HEK293 (cell line): ENCODE data around the gene C11orf91.

Experiments
- CTCF ChIA-PET: fragments of 350-600 bp; formaldehyde crosslinking; extraction: SDS; loops from one replicate; lab custom pipeline; 2021; ENCODE audit warnings: antibody characterized with exemption; lab: Yijun Ruan, JAX
- POLR2A ChIA-PET: fragments of 300-600 bp; formaldehyde crosslinking; extraction: SDS; loops from one replicate; lab custom pipeline; 2020; ENCODE audit warnings: antibody characterized with exemption, inconsistent platforms; lab: Yijun Ruan, JAX
- H3K27ac ChIP-seq: fragments of 200-500 bp; sonication (Bioruptor generic); 2 replicates; pipeline ENCODE4 v1.5.1; 2014; ENCODE audit warnings: low read depth, low read length, control low read depth, inconsistent platforms; ENCODE audit errors: extremely low read depth
- H3K36me3 ChIP-seq, 2 experiments: fragments of 200-500 bp in 1 of 2; sonication (Bioruptor generic) in 1 of 2; 1 replicate in 1 of 2; 2 replicates in 1 of 2; pipeline ENCODE4 v1.5.1; 2014 to 2017; ENCODE audit warnings: inconsistent platforms in 2 of 2, low read length in 2 of 2; ENCODE audit not compliant: control insufficient read depth in 2 of 2, insufficient read depth in 1 of 2
- H3K4me1 ChIP-seq: fragments of 200-500 bp; sonication (Bioruptor generic); 2 replicates; pipeline ENCODE4 v1.5.1; 2014; ENCODE audit warnings: mild to moderate bottlenecking, low read length, inconsistent platforms; ENCODE audit not compliant: control insufficient read depth, insufficient read depth
- H3K4me3 ChIP-seq: 2 replicates; pipeline ENCODE4 v1.5.1; 2011; ENCODE audit warnings: low read depth, mild to moderate bottlenecking, control low read depth, low read length, moderate library complexity
- H3K9me3 ChIP-seq: fragments of 200-500 bp; sonication (Bioruptor generic); 2 replicates; pipeline ENCODE4 v1.5.1; 2014; ENCODE audit warnings: low read depth, low read length, inconsistent platforms; ENCODE audit not compliant: control insufficient read depth, insufficient read depth
- ATF2 ChIP-seq: fragments of 450-650 bp; formaldehyde crosslinking; IDR thresholded peaks from 2 replicates; pipeline ENCODE4 v1.5.1; 2016; ENCODE audit warnings: missing biosample characterization, missing genetic modification characterization, low read depth
- BCL11A ChIP-seq: fragments of 450-650 bp; formaldehyde crosslinking; IDR thresholded peaks from 2 replicates; pipeline ENCODE4 v1.5.1; 2016; ENCODE audit warnings: low read depth, missing biosample characterization, missing genetic modification characterization
- GLI2 ChIP-seq: fragments of 450-650 bp; formaldehyde crosslinking; IDR thresholded peaks from 2 replicates; pipeline ENCODE4; 2017; ENCODE audit warnings: missing biosample characterization, missing genetic modification characterization, low read depth, borderline replicate concordance
- GLIS1 ChIP-seq: fragments of 450-650 bp; formaldehyde crosslinking; IDR thresholded peaks from 2 replicates; pipeline ENCODE4 v1.5.1; 2016; ENCODE audit warnings: missing biosample characterization, missing genetic modification characterization
- IKZF3 ChIP-seq: fragments of 450-650 bp; IDR thresholded peaks from 2 replicates; pipeline ENCODE4 v1.5.0; 2018; ENCODE audit warnings: missing biosample characterization, mild to moderate bottlenecking, missing genetic modification characterization, moderate library complexity
- REST ChIP-seq: fragments of 450-650 bp; formaldehyde crosslinking; IDR thresholded peaks from 2 replicates; pipeline ENCODE4 v1.5.1; 2016; ENCODE audit warnings: missing biosample characterization, missing genetic modification characterization
- SP2 ChIP-seq: fragments of 450-650 bp; formaldehyde crosslinking; IDR thresholded peaks from 2 replicates; pipeline ENCODE4 v1.5.1; 2016; ENCODE audit warnings: missing biosample characterization, missing genetic modification characterization
- YY1 ChIP-seq: fragments of 450-650 bp; formaldehyde crosslinking; IDR thresholded peaks from 2 replicates; pipeline ENCODE4 v1.5.1; 2018; ENCODE audit warnings: missing biosample characterization, missing genetic modification characterization
- ZBTB21 ChIP-seq: fragments of 450-650 bp; formaldehyde crosslinking; IDR thresholded peaks from 2 replicates; pipeline ENCODE4 v1.5.1; 2017; ENCODE audit warnings: missing biosample characterization, missing genetic modification characterization
- ZIC2 ChIP-seq: fragments of 450-650 bp; formaldehyde crosslinking; IDR thresholded peaks from 2 replicates; pipeline ENCODE4 v1.5.1; 2016; ENCODE audit warnings: missing biosample characterization, missing genetic modification characterization
- ZNF175 ChIP-seq: fragments of 450-650 bp; formaldehyde crosslinking; IDR thresholded peaks from 2 replicates; pipeline ENCODE4 v1.5.1; 2016; ENCODE audit warnings: missing biosample characterization, missing genetic modification characterization
- ZNF23 ChIP-seq: fragments of 450-650 bp; formaldehyde crosslinking; IDR thresholded peaks from 2 replicates; pipeline ENCODE4 v1.5.1; 2016; ENCODE audit warnings: missing biosample characterization, missing genetic modification characterization, borderline replicate concordance
- ZNF274 ChIP-seq, 2 experiments: fragments of 200-500 bp in 1 of 2; fragments of 450-650 bp in 1 of 2; sonication (Bioruptor generic) in 1 of 2; formaldehyde crosslinking in 1 of 2; IDR thresholded peaks; 2 replicates each; pipeline versions ENCODE4 v1.5.1 to v1.6.1; 2014 to 2016; ENCODE audit warnings: borderline replicate concordance in 1 of 2, inconsistent platforms in 1 of 2, low read length in 1 of 2, missing biosample characterization in 1 of 2, missing genetic modification characterization in 1 of 2
- ZNF341 ChIP-seq: fragments of 450-650 bp; formaldehyde crosslinking; IDR thresholded peaks from 2 replicates; pipeline ENCODE4; 2016; ENCODE audit warnings: low read depth, missing biosample characterization, missing genetic modification characterization
- ZNF394 ChIP-seq: fragments of 450-650 bp; formaldehyde crosslinking; IDR thresholded peaks from 2 replicates; pipeline ENCODE4 v1.5.1; 2016; ENCODE audit warnings: missing biosample characterization, missing genetic modification characterization, mild to moderate bottlenecking, moderate library complexity, borderline replicate concordance
- ZNF423 ChIP-seq: fragments of 450-650 bp; formaldehyde crosslinking; IDR thresholded peaks from 2 replicates; pipeline ENCODE4 v1.5.1; 2016; ENCODE audit warnings: missing biosample characterization, missing genetic modification characterization
- ZNF514 ChIP-seq: fragments of 450-650 bp; formaldehyde crosslinking; IDR thresholded peaks from 2 replicates; pipeline ENCODE4 v1.5.1; 2016; ENCODE audit warnings: missing biosample characterization, missing genetic modification characterization
- ZNF629 ChIP-seq: fragments of 450-650 bp; formaldehyde crosslinking; IDR thresholded peaks from 2 replicates; pipeline ENCODE4 v1.5.1; 2017; ENCODE audit warnings: missing biosample characterization, missing genetic modification characterization
- ZNF785 ChIP-seq: fragments of 450-650 bp; formaldehyde crosslinking; IDR thresholded peaks from 2 replicates; pipeline ENCODE4 v1.5.1; 2016; ENCODE audit warnings: missing biosample characterization, missing genetic modification characterization
- ZNF830 ChIP-seq: fragments of 450-650 bp; IDR thresholded peaks from 2 replicates; pipeline ENCODE4 v1.5.0; 2018; ENCODE audit warnings: missing biosample characterization, missing genetic modification characterization, low read depth, mild to moderate bottlenecking, moderate library complexity
- TF ChIP-seq, protein P1 (sequence below): fragments of 450-650 bp; formaldehyde crosslinking; IDR thresholded peaks from 2 replicates; pipeline ENCODE4 v1.5.1; 2016; ENCODE audit warnings: missing biosample characterization, missing genetic modification characterization

The C11orf91 gene

DNA sequence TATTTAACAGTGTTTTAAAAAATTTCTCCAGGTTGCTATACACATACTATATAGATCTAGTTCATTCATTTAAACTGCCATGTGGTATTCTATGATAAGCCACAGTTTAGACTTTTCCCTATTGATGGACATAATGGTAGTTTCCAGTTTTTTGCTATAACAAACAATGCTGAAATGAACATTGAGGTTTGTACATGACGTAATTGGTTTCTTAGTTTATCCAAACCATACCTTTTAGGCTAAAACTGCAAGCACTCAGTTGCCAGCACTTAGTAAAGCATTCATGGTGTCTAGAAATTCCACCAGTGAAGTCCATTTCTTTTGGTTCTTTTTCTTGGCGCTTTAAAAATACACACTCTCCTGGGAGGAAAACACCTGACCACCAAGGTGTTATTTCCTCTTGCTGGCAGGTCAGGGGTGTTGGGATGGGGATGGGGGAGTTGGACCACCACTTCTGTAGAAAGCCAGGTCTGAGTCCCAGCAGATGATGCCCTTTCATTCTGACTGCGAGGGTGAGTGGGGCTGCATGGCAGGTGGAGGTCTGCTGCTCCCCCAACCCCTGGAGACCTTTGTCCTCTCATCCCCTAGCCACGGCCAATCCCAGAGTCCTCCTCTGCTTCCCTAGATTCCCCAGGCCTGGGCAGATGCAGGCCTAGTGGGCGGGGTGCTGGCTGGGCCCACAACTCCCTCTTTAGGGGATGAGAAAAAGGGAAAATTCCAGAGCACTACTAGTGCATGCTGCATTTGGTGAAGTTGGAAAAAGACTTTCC lies 41.1 kb downstream of the C11orf91 start:
- no peak overlapping the region for H3K27ac ChIP-seq
- no peaks in the 10 kb centered on the region for H3K9me3 ChIP-seq
- CTCF ChIA-PET = no interaction called here
- H3K4me3 ChIP-seq = no peak overlapping the region
- POLR2A ChIA-PET = no interaction called here
- H3K36me3 ChIP-seq = no peaks in the 10 kb centered on the region
- H3K4me1 ChIP-seq = no peaks in the 10 kb centered on the region
- TF ChIP-seq YY1 (tag by site-specific recombination) = no peak
- TF ChIP-seq ZNF23 (tag by site-specific recombination) = no peak
- TF ChIP-seq ZNF274 (IDR thresholded peaks at IDR 0.05; ENCODE audit: low read length) = no peak
- TF ChIP-seq ZNF274 (tag by site-specific recombination; IDR thresholded peaks at IDR 0.05; ENCODE audit: borderline replicate concordance) = no peak
- TF ChIP-seq ZNF394 (tag by site-specific recombination) = no peak
- TF ChIP-seq ZNF830 = no peak
- TF ChIP-seq BCL11A (tag by site-specific recombination) = no peak
- no peak for TF ChIP-seq GLI2
- TF ChIP-seq REST = no peak
- TF ChIP-seq SP2 (tag by site-specific recombination) = no peak
- TF ChIP-seq, protein P1, sequence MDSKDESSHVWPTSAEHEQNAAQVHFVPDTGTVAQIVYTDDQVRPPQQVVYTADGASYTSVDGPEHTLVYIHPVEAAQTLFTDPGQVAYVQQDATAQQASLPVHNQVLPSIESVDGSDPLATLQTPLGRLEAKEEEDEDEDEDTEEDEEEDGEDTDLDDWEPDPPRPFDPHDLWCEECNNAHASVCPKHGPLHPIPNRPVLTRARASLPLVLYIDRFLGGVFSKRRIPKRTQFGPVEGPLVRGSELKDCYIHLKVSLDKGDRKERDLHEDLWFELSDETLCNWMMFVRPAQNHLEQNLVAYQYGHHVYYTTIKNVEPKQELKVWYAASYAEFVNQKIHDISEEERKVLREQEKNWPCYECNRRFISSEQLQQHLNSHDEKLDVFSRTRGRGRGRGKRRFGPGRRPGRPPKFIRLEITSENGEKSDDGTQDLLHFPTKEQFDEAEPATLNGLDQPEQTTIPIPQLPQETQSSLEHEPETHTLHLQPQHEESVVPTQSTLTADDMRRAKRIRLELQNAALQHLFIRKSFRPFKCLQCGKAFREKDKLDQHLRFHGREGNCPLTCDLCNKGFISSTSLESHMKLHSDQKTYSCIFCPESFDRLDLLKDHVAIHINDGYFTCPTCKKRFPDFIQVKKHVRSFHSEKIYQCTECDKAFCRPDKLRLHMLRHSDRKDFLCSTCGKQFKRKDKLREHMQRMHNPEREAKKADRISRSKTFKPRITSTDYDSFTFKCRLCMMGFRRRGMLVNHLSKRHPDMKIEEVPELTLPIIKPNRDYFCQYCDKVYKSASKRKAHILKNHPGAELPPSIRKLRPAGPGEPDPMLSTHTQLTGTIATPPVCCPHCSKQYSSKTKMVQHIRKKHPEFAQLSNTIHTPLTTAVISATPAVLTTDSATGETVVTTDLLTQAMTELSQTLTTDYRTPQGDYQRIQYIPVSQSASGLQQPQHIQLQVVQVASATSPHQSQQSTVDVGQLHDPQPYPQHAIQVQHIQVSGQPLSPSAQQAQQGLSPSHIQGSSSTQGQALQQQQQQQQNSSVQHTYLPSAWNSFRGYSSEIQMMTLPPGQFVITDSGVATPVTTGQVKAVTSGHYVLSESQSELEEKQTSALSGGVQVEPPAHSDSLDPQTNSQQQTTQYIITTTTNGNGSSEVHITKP (tag by site-specific recombination) = no peak
- no peak for TF ChIP-seq ZNF785 (tag by site-specific recombination)

DNA sequence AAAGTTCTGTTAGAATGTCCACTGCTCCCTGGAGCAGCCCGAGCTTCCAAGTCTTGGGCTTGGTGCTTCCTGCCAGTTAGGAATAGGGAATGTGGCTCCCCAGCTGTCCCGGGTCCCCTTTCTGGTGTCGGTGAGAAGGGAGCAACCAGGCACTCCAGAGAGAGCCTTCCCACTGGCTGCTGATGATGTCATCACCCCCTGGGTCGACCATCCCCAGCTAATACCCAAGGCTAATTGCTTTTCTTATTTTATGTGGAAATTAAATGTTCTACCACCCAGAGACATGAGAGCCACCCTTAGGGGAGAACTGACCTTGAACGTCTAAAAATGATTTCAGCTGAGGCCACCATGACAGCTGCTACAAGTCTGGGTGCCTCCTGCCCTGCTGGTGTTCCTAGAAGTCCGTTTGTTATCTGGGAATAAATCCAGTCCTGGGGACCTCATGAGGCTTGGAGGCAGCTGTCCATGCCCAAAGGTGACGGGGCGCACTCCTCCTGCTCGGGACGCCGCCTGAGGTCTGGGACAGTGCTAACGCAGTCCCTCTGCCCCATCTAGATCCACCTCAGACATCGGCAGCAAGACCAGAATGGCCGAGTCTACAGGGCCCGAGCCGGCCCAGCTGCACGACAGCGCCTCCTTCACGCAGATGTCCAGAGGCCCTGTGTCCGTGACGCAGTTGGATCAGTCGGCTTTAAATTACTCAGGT lies 42.3 kb downstream of the C11orf91 start:
- H3K27ac ChIP-seq = no peak overlapping the region
- ChIA-PET POLR2A (no interaction called here), CTCF (no interaction called here)
- no peaks in the 10 kb centered on the region for H3K36me3 ChIP-seq
- TF ChIP-seq ZNF629 (tag by site-specific recombination) (0 out of 2 replicates have a peak, but pooled peaks have one; percentile 25), ZNF514 (tag by site-specific recombination) (no peak), ZIC2 (tag by site-specific recombination) (peak; percentile 71), GLIS1 (tag by site-specific recombination) (peak; percentile 97), ATF2 (tag by site-specific recombination) (peak; percentile 83), ZNF423 (tag by site-specific recombination) (0 out of 2 replicates have a peak, but pooled peaks have one; percentile 53), ZNF341 (tag by site-specific recombination) (no peak), ZBTB21 (no peak), IKZF3 (peak; percentile 34; the same call in 1 of the 2 replicates), ZNF175 (tag by site-specific recombination) (no peak)
- H3K9me3 ChIP-seq = no peaks in the 10 kb centered on the region
- H3K4me3 ChIP-seq = no peak overlapping the region
- H3K4me1 ChIP-seq = no peaks in the 10 kb centered on the region
